Activated CD4-positive, alpha-beta T cell treated with anti-CD3 and anti-CD28 coated beads, Interleukin-10, Interleukin-2, amounts not matched to agents 100 ng/mL and 50 ng/mL, durations not matched to agents 16 hours and 8 hours (primary cell): Measurements from ENCODE around the gene RPS19.
"Not testable (repeated sequence)": the region's sequence is repeated elsewhere in the genome, so short reads cannot be mapped to it uniquely, and the experiment has no call there.

Source experiments
- DNase-seq: peaks from one replicate; pipeline ENCODE4 v3.0.0-alpha.2; 2020

The RPS19 gene

GRCh38 chr19:41903193-41903953, 43.3 kb downstream of the RPS19 start:
- DNase-seq: no peak

DNA sequence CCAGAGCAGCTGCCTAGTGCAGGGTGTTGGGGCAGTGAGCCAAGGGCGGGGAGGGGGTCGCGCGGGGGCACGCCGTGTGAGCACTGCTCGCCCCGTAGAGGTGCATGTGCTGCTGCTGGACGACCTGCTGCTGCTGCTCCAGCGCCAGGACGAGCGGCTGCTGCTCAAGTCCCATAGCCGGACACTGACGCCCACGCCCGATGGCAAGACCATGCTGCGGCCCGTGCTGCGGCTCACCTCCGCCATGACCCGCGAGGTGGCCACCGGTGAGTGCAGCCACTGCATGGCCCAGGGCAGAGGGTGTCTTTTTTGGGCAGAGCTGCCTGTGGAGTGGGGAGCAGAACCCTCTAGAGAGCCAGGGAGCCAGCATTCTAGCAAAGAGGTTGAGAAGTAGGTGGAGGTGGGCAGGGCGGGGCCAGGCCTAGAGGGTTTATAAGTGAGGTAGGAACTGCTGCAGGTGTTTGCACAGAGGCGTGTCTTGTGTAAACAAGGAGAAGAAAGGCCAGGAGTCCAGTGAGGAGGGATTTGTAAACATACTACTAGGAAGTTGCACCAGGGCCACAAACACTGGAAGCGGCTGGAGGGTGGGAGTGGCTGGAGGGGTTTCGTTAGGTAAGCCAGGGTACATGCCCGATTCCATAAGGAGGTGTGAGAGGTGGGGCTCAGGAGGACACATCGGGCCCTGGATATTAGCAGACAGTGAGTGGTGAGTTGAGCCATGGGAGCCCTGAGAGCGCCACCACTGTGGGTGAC, 44.2 kb downstream of the RPS19 start:
- DNase-seq: no peak

DNA sequence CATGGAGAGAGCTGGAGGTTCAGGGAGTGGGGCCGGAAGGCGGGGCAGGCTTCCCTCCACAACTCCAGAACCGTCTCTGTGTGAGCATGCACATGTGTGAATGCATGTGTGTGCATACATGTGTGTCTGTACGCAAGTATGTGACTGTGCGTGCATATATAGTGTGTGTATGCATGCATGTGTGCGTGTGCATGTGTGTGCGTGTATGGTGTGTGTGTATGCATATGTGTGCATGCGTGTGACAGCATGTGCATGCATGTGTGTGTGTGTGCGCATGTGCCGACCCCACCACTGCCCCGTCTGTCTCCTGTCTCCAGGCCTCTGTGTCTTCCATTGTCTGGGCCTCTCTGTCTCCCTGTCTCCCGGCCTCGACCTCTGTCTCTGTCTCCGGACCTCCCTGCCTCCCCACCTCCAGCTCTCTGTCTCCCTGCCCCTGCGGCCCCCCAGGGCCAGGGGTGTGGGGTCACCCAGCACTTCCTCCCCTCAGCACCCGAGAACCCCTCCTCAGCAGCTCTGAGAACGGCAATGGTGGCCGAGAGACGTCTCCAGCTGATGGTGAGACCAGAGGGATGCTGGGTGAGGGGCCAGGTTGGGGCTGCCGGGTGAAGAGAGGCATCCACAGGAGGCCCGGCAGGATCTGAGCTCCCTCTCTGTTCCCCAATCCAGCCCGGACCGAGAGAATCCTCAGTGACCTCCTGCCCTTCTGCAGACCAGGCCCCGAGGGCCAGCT, 45.4 kb downstream of the RPS19 start:
- DNase-seq: no peak

DNA sequence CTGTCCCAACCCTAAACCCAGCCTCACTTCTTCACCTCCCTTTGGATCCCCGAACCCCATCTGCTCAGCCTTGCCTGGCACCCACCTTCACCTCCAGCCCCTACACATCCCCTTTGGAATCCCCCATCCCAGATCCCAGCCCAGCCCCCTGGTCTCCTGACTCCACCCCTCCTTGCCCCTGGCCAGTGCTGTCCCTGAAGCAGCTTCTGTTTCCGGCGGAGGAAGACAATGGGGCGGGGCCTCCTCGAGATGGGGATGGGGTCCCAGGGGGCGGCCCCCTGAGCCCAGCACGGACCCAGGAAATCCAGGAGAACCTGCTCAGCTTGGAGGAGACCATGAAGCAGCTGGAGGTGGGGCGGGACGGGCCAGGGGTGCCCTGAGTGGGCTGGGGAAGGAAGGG, 46.2 kb downstream of the RPS19 start:
- no peak for DNase-seq

GRCh38 chr19:41906916-41907680, 47.0 kb downstream of the RPS19 start:
- no peak for DNase-seq

GRCh38 chr19:41907994-41908615, 48.0 kb downstream of the RPS19 start:
- DNase-seq: no peak

- DNase-seq: no peak
Measured at GRCh38 chr19:41908724-41909464, 48.8 kb downstream of the RPS19 start.

GRCh38 chr19:41909706-41910105, 49.7 kb downstream of the RPS19 start:
- no peak for DNase-seq

- DNase-seq: no peak
Measured at GRCh38 chr19:41910240-41910991, 50.4 kb downstream of the RPS19 start.

DNA sequence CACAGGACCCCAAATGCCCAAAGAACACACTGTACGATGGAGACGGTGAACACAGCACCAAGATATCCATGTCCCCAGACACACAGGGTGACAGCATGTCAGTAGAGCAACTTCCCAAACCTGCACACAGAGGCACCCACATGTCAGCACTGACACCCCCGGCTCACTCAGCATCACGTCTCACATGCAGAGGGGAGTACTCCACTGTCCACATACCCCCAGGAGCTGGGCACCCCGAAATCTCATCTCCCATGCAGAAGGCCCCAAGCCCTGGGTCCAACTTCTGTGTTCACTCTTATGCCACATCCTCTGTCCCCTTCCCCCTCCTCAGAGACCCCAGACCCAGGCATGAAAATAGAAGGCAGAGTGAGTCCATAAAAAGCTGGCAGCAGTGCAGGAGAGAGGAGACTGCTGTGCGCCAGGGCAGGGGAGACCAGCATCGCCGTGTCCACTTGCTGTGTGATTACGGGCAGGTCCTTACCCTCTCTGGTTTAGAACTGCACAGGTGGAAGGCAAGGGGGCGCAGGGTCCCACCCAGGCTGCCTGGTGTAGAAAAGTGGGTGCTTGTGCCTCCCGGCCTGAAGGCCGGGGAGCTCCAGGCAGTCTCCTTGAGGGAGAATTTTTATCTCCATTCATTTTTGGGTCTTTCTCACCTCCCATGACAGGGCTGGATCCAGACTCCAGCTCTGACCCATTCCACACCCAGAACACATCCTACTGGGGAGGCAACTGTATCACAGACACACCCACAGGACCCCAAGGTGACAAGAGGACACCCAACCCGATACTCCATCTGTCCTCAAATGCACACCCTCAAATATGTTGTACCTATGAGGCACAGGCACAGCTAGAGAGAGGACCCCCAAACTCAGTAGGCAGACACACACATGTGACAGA, 51.2 kb downstream of the RPS19 start:
- no peak for DNase-seq

GRCh38 chr19:41911889-41912731, 52.1 kb downstream of the RPS19 start:
- DNase-seq: no peak

DNA sequence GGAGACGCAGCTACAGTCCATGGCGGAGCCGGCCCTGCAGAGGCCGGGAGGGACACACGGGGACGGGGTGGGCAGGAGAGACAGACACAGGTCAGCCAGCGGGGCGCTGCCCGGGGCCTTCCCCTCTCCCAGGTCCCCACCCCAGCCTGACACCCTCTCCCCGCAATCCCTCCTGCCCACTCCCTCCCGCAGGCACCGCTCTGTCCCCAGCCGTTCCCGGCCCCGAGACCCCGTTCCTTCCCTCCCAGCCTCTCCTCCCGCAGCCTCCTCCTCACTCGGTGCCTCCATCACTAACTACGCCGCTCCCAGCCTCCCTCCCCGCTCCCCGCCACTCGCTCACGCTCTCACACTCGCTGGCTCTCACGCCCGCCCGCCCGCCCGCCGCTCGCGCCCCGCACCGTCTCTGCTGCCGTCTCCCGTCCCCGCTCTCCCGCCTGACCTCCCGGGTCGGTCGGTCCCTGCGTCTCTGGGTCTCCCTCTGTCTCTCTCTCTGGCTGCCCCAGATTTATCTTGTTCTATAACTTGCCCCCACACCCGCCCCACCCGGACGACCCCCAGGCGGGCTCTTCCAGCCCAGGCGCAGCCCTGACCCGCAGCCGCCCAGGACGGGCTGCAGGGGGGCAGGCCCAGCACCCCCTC, 53.0 kb downstream of the RPS19 start:
- no peak for DNase-seq

GRCh38 chr19:41913538-41914423, 53.7 kb downstream of the RPS19 start:
- DNase-seq: no peak

DNA sequence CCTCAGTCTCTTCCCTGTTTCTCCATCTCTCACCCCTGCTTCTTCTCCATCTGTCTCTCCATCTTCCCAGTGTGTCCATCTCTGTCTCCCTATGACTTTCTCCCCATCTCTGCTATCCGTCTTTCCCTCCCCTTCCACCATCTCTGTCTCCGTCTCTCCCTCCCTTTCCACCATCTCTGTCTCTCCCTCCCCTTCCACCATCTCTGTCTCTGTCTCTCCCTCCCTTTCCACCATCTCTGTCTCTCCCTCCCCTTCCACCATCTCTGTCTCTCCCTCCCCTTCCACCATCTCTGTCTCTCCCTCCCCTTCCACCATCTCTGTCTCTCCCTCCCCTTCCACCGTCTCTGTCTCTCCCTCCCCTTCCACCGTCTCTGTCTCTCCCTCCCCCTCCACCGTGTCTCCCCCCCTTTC, 54.4 kb downstream of the RPS19 start:
- DNase-seq: not testable (repeated sequence)

DNA sequence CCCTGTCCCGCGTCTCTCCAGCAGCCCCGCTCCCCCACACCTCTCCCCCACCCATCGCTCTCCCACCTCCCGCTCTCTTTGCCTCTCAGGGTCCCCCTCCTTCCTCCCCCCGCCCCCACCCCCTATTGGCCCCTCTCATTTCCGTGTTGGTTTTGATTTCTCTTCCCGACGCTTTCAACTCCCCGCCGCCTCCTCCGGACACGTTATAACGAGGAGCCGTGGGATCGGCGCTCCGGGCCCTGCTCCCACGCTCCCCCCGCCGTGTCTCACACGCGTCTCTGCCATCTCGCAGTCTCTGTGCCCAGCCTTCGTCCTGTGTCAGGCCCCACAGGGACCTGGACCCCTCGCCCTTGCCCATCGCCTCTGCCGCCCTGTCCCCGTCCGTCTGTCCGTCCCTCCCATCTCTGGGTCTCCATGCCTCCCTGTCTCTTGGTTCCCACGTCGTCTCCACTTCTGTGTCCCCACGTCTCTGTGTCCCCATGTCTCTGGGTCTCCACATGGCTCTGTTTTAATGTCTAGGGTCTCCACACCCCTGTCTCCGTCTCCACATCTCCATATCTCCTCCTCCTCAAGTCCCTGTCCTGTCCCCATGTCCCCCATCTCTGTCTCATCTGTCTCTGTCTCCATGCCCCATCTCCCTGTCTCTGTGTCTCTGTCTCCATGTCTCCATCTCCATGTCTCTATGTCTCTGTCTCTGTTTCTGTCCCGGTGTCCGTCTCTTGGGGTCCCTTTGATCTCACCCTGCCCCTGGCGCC, 55.1 kb downstream of the RPS19 start:
- DNase-seq: no peak

DNA sequence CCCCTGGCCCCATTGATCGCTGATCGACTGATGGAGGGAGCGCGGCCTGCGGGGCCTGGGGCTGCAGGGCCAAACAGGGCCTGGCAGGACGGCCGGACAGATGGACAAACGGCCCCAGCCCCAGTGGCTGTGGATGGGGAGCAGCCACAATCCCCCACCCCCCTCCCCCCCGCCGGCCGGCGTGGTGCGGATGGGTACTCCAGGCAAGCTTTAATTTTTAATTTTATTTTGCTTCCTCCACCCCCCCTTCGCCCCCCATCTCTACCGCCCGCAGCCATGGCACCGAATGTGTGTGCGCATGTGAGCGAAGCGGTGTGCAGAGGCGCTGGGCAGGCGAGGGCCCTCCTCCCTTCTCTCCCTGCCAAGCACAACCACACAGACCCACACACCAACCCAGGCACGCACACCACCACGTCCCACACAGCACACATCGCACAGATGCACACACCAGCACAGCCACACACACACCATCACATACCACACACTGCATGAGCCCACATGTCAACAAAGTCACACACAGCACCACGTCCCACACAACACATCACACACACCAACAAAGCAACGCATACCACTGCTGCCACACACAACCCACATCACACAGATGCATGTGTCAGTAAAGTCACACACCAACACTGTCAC, 55.8 kb downstream of the RPS19 start:
- no peak for DNase-seq
